Vagina (tissue), 2 donors: ENCODE measurements around the gene KRTAP20-3. TPM values are rescaled to one million over a fixed set of nuclear protein-coding genes. Genes with fewer than 3 reads are reported as not detected.

ENCODE experiments used
- DNase-seq, 2 donors: peaks; one replicate each; pipeline ENCODE4 v3.0.0-alpha.2; 2017; ENCODE audit errors: extremely low spot score in 2 of 2
- H3K27ac ChIP-seq: fragments of 200-600 bp; sonication (generic); one replicate; pipeline ENCODE4 v1.5.1; 2019
- H3K27me3 ChIP-seq: fragments of 200-600 bp; sonication (generic); one replicate; pipeline ENCODE4 v1.5.1; 2019
- H3K36me3 ChIP-seq, 2 donors: fragments of 200-600 bp; sonication (generic); one replicate each; pipeline ENCODE4 v1.5.1; 2017 to 2019
- H3K4me1 ChIP-seq: fragments of 200-600 bp; sonication (generic); one replicate; pipeline ENCODE4 v1.5.1; 2019
- H3K4me3 ChIP-seq, 2 donors: fragments of 200-600 bp; sonication (generic); 1 replicate in 1 of 2; 2 replicates in 1 of 2; pipeline ENCODE4 v1.5.1; 2016 to 2019
- H3K9me3 ChIP-seq: fragments of 200-600 bp; sonication (generic); one replicate; pipeline ENCODE4 v1.5.1; 2019
- CTCF ChIP-seq, 3 experiments: fragments of 450-650 bp in 2 of 3; fragments of 200-600 bp in 1 of 3; sonication (generic) in 1 of 3; IDR thresholded peaks; one replicate each; pipeline ENCODE4 v1.5.1; 2017 to 2019; ENCODE audit warnings: antibody characterized with exemption in 3 of 3, mild to moderate bottlenecking in 2 of 3, moderate library complexity in 2 of 3
- POLR2A ChIP-seq, 2 donors: fragments of 450-650 bp; IDR thresholded peaks; one replicate each; pipeline ENCODE4 v1.6.1; 2017; ENCODE audit warnings: antibody characterized with exemption in 2 of 2, mild to moderate bottlenecking in 2 of 2, moderate library complexity in 2 of 2
- POLR2AphosphoS5 ChIP-seq, 2 donors: sonication (generic); formaldehyde crosslinking; IDR thresholded peaks; one replicate each; pipeline ENCODE4 v1.9.0; 2017; ENCODE audit warnings: antibody characterized with exemption in 2 of 2, mild to moderate bottlenecking in 2 of 2, low read depth in 1 of 2; ENCODE audit not compliant: insufficient read depth in 1 of 2
- intact Hi-C: fragments of 100-400 bp; cut with DNase I; formaldehyde crosslinking; loops from one replicate; pipeline ENCODE4 v1.15.1; 2023
- small RNA-seq: library from RNA; depleted of rRNA; stranded (forward); fragments of <200 nt; gene quantifications from one replicate; pipeline ENCODE3, GENCODE V24; 2016
- total RNA-seq: library from RNA; depleted of rRNA; stranded (reverse); fragments of >200 nt; gene quantifications from one replicate; pipeline ENCODE4 v1.2.3, GENCODE V29; 2016

KRTAP20-3 gene
- total RNA-seq, 1 donor from 2014 or later = not detected

DNA sequence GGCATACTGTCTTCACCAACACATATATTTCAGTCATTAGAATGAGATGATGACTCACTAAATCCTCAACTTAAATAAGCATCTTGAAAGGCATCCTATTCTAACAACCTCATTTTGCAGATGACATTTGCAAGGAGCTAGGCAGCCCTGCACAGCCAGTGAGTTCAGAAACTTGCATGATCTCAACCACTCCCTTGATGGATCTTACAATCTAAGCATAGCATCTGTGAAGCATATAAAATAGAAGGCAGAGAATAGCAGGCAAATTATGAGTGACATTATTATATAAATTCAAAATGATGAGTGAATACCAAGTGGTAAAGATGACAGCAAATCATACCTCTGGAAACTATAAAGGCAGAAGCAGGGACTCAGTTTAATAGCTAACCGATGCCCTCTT lies 31.6 kb downstream of the KRTAP20-3 start:
- H3K4me1 ChIP-seq = no peaks in the 10 kb centered on the region
- no peaks in the 10 kb centered on the region for H3K9me3 ChIP-seq
- H3K27me3 ChIP-seq = no peaks in the 10 kb centered on the region
- no peaks in the 10 kb centered on the region for H3K36me3 ChIP-seq
- H3K27ac ChIP-seq = no peak overlapping the region
- intact Hi-C loops = no loop called here
- TF ChIP-seq POLR2A (IDR thresholded peaks at IDR 0.05) (no peak), POLR2AphosphoS5 (IDR thresholded peaks at IDR 0.05; ENCODE audit: insufficient read depth in 1 of 2, low read depth in 1 of 2) (no peak), CTCF (IDR thresholded peaks at IDR 0.05) (no peak)
- DNase-seq = no peak
- H3K4me3 ChIP-seq = no peak overlapping the region

DNA sequence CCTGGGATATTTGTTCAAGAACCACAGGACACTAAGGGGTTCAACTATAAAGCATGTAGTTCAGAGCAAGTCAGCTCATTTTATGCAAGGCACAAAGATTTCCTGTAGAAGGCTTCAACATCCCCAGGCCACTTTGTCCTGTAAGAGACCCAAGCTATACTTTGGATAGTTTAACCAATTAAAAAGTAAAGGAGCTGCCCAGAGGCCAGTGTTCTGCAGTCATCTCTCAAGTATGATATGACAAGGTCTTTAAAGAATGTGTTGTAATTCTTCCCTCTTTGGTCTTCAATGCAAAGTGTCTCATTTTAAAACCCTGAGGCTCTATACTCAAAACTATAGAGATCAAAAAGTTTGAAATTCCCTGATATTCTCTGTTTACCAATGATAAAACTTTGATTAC lies 34.1 kb downstream of the KRTAP20-3 start:
- intact Hi-C loops = no loop called here
- Histone ChIP-seq H3K36me3 (no peaks in the 10 kb centered on the region), H3K4me3 (no peak overlapping the region), H3K9me3 (no peaks in the 10 kb centered on the region), H3K27ac (no peak overlapping the region), H3K4me1 (no peaks in the 10 kb centered on the region), H3K27me3 (no peaks in the 10 kb centered on the region)
- DNase-seq = no peak
- TF ChIP-seq POLR2A (IDR thresholded peaks at IDR 0.05) = no peak
- TF ChIP-seq POLR2AphosphoS5 (IDR thresholded peaks at IDR 0.05; ENCODE audit: insufficient read depth in 1 of 2, low read depth in 1 of 2) = no peak
- no peak for TF ChIP-seq CTCF (IDR thresholded peaks at IDR 0.05)

- intact Hi-C loops = no loop called here
- H3K36me3 ChIP-seq = no peaks in the 10 kb centered on the region
- H3K9me3 ChIP-seq = no peaks in the 10 kb centered on the region
- no peak for DNase-seq
- no peak overlapping the region for H3K4me3 ChIP-seq
- H3K27ac ChIP-seq = no peak overlapping the region
- H3K4me1 ChIP-seq = no peaks in the 10 kb centered on the region
- H3K27me3 ChIP-seq = no peaks in the 10 kb centered on the region
- no peak for TF ChIP-seq POLR2AphosphoS5 (IDR thresholded peaks at IDR 0.05; ENCODE audit: insufficient read depth in 1 of 2, low read depth in 1 of 2)
- no peak for TF ChIP-seq POLR2A (IDR thresholded peaks at IDR 0.05)
- TF ChIP-seq CTCF (IDR thresholded peaks at IDR 0.05) = no peak
Measured at GRCh38 chr21:30680586-30680985, 37.9 kb downstream of the KRTAP20-3 start.

- no peak for DNase-seq
- no peaks in the 10 kb centered on the region for H3K9me3 ChIP-seq
- no peaks in the 10 kb centered on the region for H3K4me1 ChIP-seq
- TF ChIP-seq CTCF (IDR thresholded peaks at IDR 0.05) (no peak), POLR2A (IDR thresholded peaks at IDR 0.05) (no peak), POLR2AphosphoS5 (IDR thresholded peaks at IDR 0.05; ENCODE audit: insufficient read depth in 1 of 2, low read depth in 1 of 2) (no peak)
- no peaks in the 10 kb centered on the region for H3K27me3 ChIP-seq
- intact Hi-C loops = no loop called here
- H3K36me3 ChIP-seq = no peaks in the 10 kb centered on the region
- H3K27ac ChIP-seq = no peak overlapping the region
- H3K4me3 ChIP-seq = no peak overlapping the region
Measured at GRCh38 chr21:30684506-30684905, 41.8 kb downstream of the KRTAP20-3 start.

- no peak overlapping the region for H3K4me3 ChIP-seq
- TF ChIP-seq CTCF (IDR thresholded peaks at IDR 0.05) (no peak), POLR2AphosphoS5 (IDR thresholded peaks at IDR 0.05; ENCODE audit: insufficient read depth in 1 of 2, low read depth in 1 of 2) (no peak), POLR2A (IDR thresholded peaks at IDR 0.05) (no peak)
- intact Hi-C loops = no loop called here
- no peaks in the 10 kb centered on the region for H3K4me1 ChIP-seq
- H3K27me3 ChIP-seq = no peaks in the 10 kb centered on the region
- no peak for DNase-seq
- no peaks in the 10 kb centered on the region for H3K9me3 ChIP-seq
- no peak overlapping the region for H3K27ac ChIP-seq
- no peaks in the 10 kb centered on the region for H3K36me3 ChIP-seq
Measured at GRCh38 chr21:30689822-30690221, 47.2 kb downstream of the KRTAP20-3 start.

Small RNA genes lying within 50 kb of the gene (small RNA-seq; reads per million reads assigned to genes)
- gene KRTAP20-1 (not detected), gene KRTAP20-3 (not detected), gene KRTAP20-4 (not detected), gene KRTAP22-1 (not detected)

Other genes starting within 250 kb of the KRTAP20-3 start
- gene KRTAP13-1, start 246.8 kb upstream of the KRTAP20-3 start, total RNA-seq = not detected
- not detected for gene KRTAP13-3, start 216.9 kb upstream of the KRTAP20-3 start, total RNA-seq
- not detected for gene KRTAP13-4, start 212.6 kb upstream of the KRTAP20-3 start, total RNA-seq
- gene KRTAP15-1, start 202.6 kb upstream of the KRTAP20-3 start, total RNA-seq = not detected
- gene KRTAP19-1, start 162.5 kb upstream of the KRTAP20-3 start, total RNA-seq = not detected
- gene KRTAP19-2, start 155.4 kb upstream of the KRTAP20-3 start, total RNA-seq = not detected
- not detected for gene KRTAP19-3, start 150.9 kb upstream of the KRTAP20-3 start, total RNA-seq
- not detected for gene KRTAP19-4, start 145.7 kb upstream of the KRTAP20-3 start, total RNA-seq
- not detected for gene KRTAP19-5, start 140.7 kb upstream of the KRTAP20-3 start, total RNA-seq
- not detected for gene KRTAP19-6, start 101.0 kb upstream of the KRTAP20-3 start, total RNA-seq
- not detected for gene KRTAP19-7, start 81.5 kb upstream of the KRTAP20-3 start, total RNA-seq
- not detected for gene KRTAP22-2, start 52.5 kb upstream of the KRTAP20-3 start, total RNA-seq
- not detected for gene KRTAP6-3, start 50.4 kb upstream of the KRTAP20-3 start, total RNA-seq
- not detected for gene KRTAP6-2, start 44.0 kb upstream of the KRTAP20-3 start, total RNA-seq
- not detected for gene KRTAP22-1, start 41.8 kb upstream of the KRTAP20-3 start, total RNA-seq
- not detected for gene KRTAP6-1, start 28.9 kb upstream of the KRTAP20-3 start, total RNA-seq
- not detected for gene KRTAP20-1, start 26.4 kb upstream of the KRTAP20-3 start, total RNA-seq
- gene KRTAP20-4, start 22.2 kb upstream of the KRTAP20-3 start, total RNA-seq = not detected
- gene KRTAP20-2, start 7.7 kb upstream of the KRTAP20-3 start, total RNA-seq = not detected
- gene KRTAP21-3, start 75.9 kb downstream of the KRTAP20-3 start, total RNA-seq = not detected
- gene KRTAP21-2, start 104.4 kb downstream of the KRTAP20-3 start, total RNA-seq = not detected
- not detected for gene KRTAP21-1, start 112.6 kb downstream of the KRTAP20-3 start, total RNA-seq
- not detected for gene KRTAP8-1, start 170.4 kb downstream of the KRTAP20-3 start, total RNA-seq
- not detected for gene KRTAP7-1, start 186.9 kb downstream of the KRTAP20-3 start, total RNA-seq
- gene KRTAP11-1, start 238.7 kb downstream of the KRTAP20-3 start, total RNA-seq = not detected